ENCODE measurements around the gene RFC5. TPM values are rescaled to one million over a fixed set of nuclear protein-coding genes. Genes with fewer than 3 reads are reported as not detected.
"Not testable (repeated sequence)": the region's sequence is repeated elsewhere in the genome, so short reads cannot be mapped to it uniquely, and the experiment has no call there.

The RFC5 gene
- total RNA-seq, 2 donors from 2014 or later = 9.4 to 36.0 TPM

GRCh38 chr12:117985182-117985581, 31.3 kb upstream of the RFC5 start:
- H3K27me3 ChIP-seq = no peaks in the 10 kb centered on the region
- H3K4me1 ChIP-seq = no peaks in the 10 kb centered on the region
- intact Hi-C loops (cut with DNase I) = no loop called here
- H3K27ac ChIP-seq = no peak overlapping the region
- no peak overlapping the region for H3K4me3 ChIP-seq
- TF ChIP-seq, protein P1, sequence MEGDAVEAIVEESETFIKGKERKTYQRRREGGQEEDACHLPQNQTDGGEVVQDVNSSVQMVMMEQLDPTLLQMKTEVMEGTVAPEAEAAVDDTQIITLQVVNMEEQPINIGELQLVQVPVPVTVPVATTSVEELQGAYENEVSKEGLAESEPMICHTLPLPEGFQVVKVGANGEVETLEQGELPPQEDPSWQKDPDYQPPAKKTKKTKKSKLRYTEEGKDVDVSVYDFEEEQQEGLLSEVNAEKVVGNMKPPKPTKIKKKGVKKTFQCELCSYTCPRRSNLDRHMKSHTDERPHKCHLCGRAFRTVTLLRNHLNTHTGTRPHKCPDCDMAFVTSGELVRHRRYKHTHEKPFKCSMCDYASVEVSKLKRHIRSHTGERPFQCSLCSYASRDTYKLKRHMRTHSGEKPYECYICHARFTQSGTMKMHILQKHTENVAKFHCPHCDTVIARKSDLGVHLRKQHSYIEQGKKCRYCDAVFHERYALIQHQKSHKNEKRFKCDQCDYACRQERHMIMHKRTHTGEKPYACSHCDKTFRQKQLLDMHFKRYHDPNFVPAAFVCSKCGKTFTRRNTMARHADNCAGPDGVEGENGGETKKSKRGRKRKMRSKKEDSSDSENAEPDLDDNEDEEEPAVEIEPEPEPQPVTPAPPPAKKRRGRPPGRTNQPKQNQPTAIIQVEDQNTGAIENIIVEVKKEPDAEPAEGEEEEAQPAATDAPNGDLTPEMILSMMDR (IDR thresholded peaks at IDR 0.05) = no peak
- no peaks in the 10 kb centered on the region for H3K9me3 ChIP-seq
- no peaks in the 10 kb centered on the region for H3K36me3 ChIP-seq
- no peak for DNase-seq
- no peak overlapping the region for H3K9ac ChIP-seq (ENCODE audit: low read depth in 2 of 2, low read length in 2 of 2)

GRCh38 chr12:117986705-117987469, 29.6 kb upstream of the RFC5 start:
- TF ChIP-seq, protein P1 (IDR thresholded peaks at IDR 0.05) = no peak
- DNase-seq = no peak
- Histone ChIP-seq H3K9me3 (no peaks in the 10 kb centered on the region), H3K9ac (ENCODE audit: low read depth in 2 of 2, low read length in 2 of 2) (no peak overlapping the region), H3K4me3 (no peak overlapping the region), H3K4me1 (no peaks in the 10 kb centered on the region), H3K36me3 (no peaks in the 10 kb centered on the region), H3K27me3 (no peaks in the 10 kb centered on the region), H3K27ac (no peak overlapping the region)
- intact Hi-C loops (cut with DNase I) = no loop called here

DNA sequence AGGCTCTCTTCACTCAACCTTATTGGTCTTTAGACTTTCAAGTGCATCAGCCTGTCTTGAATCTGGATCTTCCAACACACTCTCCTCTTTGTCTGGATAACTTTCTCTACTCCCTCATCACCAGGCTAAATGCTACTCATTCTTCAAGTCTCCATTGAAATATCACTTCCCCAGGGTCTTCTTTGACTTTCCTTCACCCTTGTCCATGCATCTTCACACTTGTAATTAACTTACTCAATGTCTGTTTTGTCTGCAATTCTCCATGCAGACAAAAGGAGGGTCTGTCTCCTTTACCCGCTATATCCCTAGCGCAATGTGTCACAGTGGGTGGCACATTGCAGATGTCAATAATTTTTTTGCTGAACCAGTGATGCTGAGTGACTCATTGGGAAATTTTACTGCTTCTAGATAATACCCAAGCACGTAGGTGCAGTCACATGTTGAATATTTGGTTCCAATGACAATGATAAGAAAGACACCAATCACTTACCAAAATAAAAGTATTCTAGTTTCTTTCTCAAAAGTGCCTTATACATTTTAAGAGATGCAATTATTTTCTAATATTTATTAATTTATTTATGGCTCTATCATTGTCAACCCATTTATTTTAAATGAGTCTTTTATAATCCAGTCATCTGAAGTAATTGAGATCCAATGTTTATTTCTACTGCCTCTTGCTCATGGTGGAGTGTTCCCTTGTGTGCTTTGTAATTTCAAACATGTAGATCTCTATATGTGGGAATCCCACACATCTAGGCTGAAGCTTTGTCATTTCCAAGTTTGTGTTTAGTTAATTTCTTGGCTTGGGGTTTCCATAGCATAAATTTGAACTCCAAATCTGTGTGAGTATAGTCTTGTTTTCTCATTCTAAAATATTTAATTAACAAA, 21.7 kb upstream of the RFC5 start:
- Histone ChIP-seq H3K4me1 (no peaks in the 10 kb centered on the region), H3K36me3 (no peaks in the 10 kb centered on the region), H3K4me3 (no peak overlapping the region), H3K9me3 (no peaks in the 10 kb centered on the region), H3K9ac (ENCODE audit: low read depth in 2 of 2, low read length in 2 of 2) (no peak overlapping the region), H3K27me3 (no peaks in the 10 kb centered on the region), H3K27ac (no peak overlapping the region)
- TF ChIP-seq, protein P1 (IDR thresholded peaks at IDR 0.05) = no peak
- DNase-seq = no peak
- intact Hi-C loops (cut with DNase I) = no loop called here

DNA sequence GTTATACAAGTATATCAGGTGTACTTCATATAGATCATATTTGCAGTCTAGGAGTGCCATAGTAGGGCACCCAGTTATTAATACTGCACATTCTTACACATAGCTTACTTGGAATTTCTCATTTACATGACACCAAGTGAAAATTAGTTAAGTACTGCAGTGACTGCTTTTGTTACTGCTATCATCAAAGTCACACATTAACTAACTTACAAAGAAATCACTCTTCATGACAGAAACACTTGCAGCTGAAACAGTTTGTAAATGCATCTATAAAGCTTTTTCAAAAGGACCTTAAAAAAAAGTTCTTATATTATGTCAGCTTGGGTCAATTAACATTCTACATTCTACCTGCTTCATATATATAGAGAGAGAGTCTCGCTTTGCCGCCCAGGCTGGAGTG, 17.8 kb upstream of the RFC5 start:
- Histone ChIP-seq H3K4me1 (no peaks in the 10 kb centered on the region), H3K4me3 (no peak overlapping the region), H3K9me3 (no peaks in the 10 kb centered on the region), H3K9ac (ENCODE audit: low read depth in 2 of 2, low read length in 2 of 2) (no peak overlapping the region), H3K27ac (no peak overlapping the region), H3K27me3 (no peaks in the 10 kb centered on the region), H3K36me3 (no peaks in the 10 kb centered on the region)
- intact Hi-C loops (cut with DNase I) = no loop called here
- TF ChIP-seq, protein P1 (IDR thresholded peaks at IDR 0.05) = no peak
- no peak for DNase-seq

DNA sequence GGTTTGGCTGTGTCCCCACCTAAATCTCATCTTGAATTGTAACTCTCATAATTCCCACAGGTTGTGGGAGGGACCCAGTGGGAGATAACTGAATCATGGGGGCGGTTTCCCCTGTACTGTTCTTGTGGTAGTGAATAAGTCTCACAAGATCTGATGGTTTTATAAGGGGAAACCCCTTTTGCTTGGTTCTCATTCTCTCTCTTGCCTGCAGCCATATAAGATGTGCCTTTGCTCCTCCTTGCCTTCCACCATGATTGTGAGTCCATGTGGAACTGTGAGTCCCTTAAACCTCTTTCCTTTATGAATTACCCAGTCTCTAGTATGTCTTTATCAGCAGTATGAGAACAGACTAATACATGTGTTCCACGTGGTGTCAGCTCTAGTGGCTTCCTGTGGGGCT, 16.7 kb upstream of the RFC5 start:
- H3K27ac ChIP-seq; intact Hi-C loops (cut with DNase I); DNase-seq; H3K9me3 ChIP-seq; H3K36me3 ChIP-seq; H3K4me1 ChIP-seq; H3K9ac ChIP-seq (ENCODE audit: low read depth in 2 of 2, low read length in 2 of 2); H3K27me3 ChIP-seq; H3K4me3 ChIP-seq: not testable (repeated sequence)

DNA sequence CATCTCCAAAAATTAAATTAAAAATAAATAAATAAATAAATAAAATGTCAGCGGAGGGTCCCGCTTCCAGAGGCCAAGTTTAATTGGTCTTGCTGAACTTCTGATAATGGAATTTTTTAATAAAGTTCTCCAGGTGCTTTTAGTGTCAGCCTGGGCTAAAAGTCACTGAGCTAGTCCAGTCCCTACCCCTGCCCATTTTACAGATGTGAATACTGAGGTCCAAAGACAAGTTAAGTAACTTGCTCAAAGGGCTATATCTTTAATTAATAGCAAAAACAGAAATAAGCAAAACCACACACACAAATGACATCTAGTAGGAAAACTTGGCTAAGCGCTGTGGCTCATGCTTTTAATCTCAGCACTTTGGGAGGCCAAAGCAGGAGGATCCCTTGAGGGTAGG, 5.6 kb upstream of the RFC5 start:
- H3K27ac ChIP-seq = no peak overlapping the region
- intact Hi-C loops (cut with DNase I) = no loop called here
- no peak for DNase-seq

More for the DNA sequence above, 5.6 kb upstream of the RFC5 start:
- TF ChIP-seq, protein P1 (IDR thresholded peaks at IDR 0.05) = no peak
- no peaks in the 10 kb centered on the region for H3K4me1 ChIP-seq
- no peak overlapping the region for H3K4me3 ChIP-seq
- no peaks in the 10 kb centered on the region for H3K27me3 ChIP-seq
- no peaks in the 10 kb centered on the region for H3K9me3 ChIP-seq
- no peak overlapping the region for H3K9ac ChIP-seq (ENCODE audit: low read depth in 2 of 2, low read length in 2 of 2)
- no peaks in the 10 kb centered on the region for H3K36me3 ChIP-seq

Data from colonic mucosa (tissue), 4 donors.